ENCODE data around the gene ZFC3H1. TPM values are rescaled to one million over a fixed set of nuclear protein-coding genes. Genes with fewer than 3 reads are reported as not detected.
A peak's percentile ranks its signal among the peaks of the same experiment; 100 is the strongest.

Gene ZFC3H1
- total and polyA plus RNA-seq, 9 of the 15 experiments (the other 6 are each of a cell fraction or from before 2014, with no cell fraction given) = 14.8 to 80.5 (median 22.1) TPM

DNA sequence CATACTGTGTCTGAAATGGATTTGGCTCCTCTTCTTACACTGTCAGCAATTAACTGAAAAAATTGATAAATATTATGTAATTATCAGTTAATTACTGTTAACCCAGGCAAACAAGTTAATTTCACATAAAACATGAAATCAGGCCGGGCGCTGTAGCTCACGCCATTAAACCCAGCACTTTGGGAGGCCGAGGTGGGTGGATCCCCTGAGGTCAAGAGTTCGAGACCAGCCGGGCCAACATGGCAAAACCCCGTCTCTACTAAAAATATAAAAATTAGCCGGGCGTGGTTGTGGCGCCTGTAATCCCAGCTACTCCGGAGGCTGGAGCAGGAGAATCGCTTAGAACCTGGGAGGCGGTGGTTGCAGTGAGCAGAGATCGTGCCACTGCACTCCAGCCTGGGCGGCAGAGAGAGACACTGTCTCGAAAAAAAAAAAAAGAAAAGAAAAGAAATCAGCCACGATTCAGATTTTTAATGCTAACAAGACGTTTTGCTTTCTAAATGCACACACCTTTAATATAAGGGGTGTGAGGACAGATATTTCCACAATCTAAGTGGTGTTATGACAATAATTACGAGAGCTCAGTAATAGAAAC, 21.8 kb upstream of the ZFC3H1 start (continued):
- TF ChIP-seq, protein P1, sequence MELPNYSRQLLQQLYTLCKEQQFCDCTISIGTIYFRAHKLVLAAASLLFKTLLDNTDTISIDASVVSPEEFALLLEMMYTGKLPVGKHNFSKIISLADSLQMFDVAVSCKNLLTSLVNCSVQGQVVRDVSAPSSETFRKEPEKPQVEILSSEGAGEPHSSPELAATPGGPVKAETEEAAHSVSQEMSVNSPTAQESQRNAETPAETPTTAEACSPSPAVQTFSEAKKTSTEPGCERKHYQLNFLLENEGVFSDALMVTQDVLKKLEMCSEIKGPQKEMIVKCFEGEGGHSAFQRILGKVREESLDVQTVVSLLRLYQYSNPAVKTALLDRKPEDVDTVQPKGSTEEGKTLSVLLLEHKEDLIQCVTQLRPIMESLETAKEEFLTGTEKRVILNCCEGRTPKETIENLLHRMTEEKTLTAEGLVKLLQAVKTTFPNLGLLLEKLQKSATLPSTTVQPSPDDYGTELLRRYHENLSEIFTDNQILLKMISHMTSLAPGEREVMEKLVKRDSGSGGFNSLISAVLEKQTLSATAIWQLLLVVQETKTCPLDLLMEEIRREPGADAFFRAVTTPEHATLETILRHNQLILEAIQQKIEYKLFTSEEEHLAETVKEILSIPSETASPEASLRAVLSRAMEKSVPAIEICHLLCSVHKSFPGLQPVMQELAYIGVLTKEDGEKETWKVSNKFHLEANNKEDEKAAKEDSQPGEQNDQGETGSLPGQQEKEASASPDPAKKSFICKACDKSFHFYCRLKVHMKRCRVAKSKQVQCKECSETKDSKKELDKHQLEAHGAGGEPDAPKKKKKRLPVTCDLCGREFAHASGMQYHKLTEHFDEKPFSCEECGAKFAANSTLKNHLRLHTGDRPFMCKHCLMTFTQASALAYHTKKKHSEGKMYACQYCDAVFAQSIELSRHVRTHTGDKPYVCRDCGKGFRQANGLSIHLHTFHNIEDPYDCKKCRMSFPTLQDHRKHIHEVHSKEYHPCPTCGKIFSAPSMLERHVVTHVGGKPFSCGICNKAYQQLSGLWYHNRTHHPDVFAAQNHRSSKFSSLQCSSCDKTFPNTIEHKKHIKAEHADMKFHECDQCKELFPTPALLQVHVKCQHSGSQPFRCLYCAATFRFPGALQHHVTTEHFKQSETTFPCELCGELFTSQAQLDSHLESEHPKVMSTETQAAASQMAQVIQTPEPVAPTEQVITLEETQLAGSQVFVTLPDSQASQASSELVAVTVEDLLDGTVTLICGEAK (IDR thresholded peaks at IDR 0.05) = peak; percentile 61
- TF ChIP-seq, protein P1 (CRISPR knock-in tag; IDR thresholded peaks at IDR 0.05) = no peak
- TF ChIP-seq TGIF2 (CRISPR knock-in tag; IDR thresholded peaks at IDR 0.05) (no peak), ZNF316 (IDR thresholded peaks at IDR 0.05) (peak; percentile 72)

All from K562 (cell line).